Activated B cell treated with CpG ODN at 0.5 μM for 24 hours (primary cell): ENCODE results near the gene HLA-DMB. TPM values are rescaled to one million over a fixed set of nuclear protein-coding genes. Genes with fewer than 3 reads are reported as not detected.

Source experiments
- ATAC-seq: fragments of 200-7000 bp; cut with Tn5 transposase; one replicate; pipeline ENCODE4 v1.10.0; 2021; ENCODE audit warnings: low read depth, mild to moderate bottlenecking, moderate library complexity
- CTCF ChIA-PET: fragments of 350-600 bp; sonication (Branson Sonifier 250); formaldehyde crosslinking; loops from one replicate; lab custom pipeline; 2021; ENCODE audit warnings: antibody characterized with exemption; lab: Charles Lee
- POLR2A ChIA-PET: fragments of 350-600 bp; sonication (Branson Sonifier 250); formaldehyde crosslinking; loops from one replicate; lab custom pipeline; 2021; ENCODE audit warnings: antibody characterized with exemption; lab: Charles Lee
- DNase-seq: peaks from one replicate; pipeline ENCODE4 v3.0.0; 2022
- H3K27ac Mint-ChIP-seq: one replicate; pipeline ENCODE4 v1.8.0; 2020; ENCODE audit warnings: mixed read lengths
- H3K27me3 Mint-ChIP-seq: one replicate; pipeline ENCODE4 v1.8.0; 2021; ENCODE audit warnings: mixed read lengths
- H3K36me3 Mint-ChIP-seq: one replicate; pipeline ENCODE4 v1.8.0; 2021; ENCODE audit warnings: low read depth, mixed read lengths
- H3K4me1 Mint-ChIP-seq: one replicate; pipeline ENCODE4 v1.8.0; 2021; ENCODE audit warnings: mixed read lengths
- H3K4me3 Mint-ChIP-seq: one replicate; pipeline ENCODE4 v1.8.0; 2020; ENCODE audit warnings: mild to moderate bottlenecking, mixed read lengths
- H3K9me3 Mint-ChIP-seq: one replicate; pipeline ENCODE4 v1.8.0; 2020; ENCODE audit warnings: mixed read lengths
- intact Hi-C: fragments of 100-400 bp; cut with micrococcal nuclease; formaldehyde crosslinking; loops from one replicate; pipeline ENCODE4 v1.15.1; 2024
- total RNA-seq: library from RNA; stranded (reverse); gene quantifications from 2 replicates; pipeline ENCODE4 v1.2.3, GENCODE V29; 2022
- TF ChIP-seq, protein P1 (sequence below): fragments of 200-600 bp; IDR thresholded peaks from one replicate; pipeline ENCODE4 v1.8.0; 2022; ENCODE audit warnings: antibody characterized with exemption, mild to moderate bottlenecking

Gene HLA-DMB
- total RNA-seq, 1 donor from 2014 or later = 365 TPM

DNA sequence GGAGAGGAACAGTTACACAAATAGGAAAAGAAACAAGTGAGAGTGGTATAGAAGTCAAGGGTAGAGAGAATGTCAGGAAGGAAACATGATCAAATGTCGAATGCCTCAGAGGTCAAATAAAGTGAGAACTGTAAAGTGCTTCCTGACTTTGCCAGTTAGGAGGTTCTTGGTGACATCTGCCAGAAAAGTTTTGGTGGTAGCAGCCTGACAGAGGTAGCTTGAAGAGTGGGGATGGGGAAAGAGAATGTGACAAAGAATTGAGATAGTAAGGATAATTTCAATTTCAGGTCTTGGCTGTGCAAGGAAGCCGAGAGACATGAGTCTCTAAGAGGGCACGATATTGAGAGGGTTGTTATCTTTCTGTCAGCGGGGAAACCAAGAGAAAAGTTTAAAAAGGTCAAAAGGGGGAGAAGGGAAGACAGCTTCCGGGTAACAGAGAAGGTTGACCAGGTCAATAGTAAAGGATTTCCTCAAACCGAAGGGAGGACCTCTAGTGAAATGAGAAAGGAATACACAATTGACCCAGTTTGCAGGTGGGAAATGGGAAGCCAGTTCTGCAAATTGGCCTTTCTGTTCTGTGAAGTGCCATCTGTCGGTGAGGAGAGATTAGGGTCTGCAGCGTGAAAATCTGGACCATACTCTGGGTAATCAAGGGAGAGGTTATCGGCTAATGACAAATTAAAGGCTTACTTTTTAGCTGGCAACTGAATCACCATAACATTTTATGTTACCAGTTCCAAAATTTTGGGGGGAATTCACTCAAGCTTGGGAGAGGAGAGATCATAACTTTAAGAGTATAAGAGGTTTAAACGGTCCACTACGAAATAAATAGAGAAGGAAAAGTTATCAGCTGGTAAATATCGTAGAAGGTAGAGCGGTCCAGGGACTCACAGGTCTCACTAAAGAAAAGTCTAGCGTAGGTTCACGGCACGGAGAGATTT lies 26.6 kb upstream of the HLA-DMB start:
- peaks cover 31% of the 10 kb centered on the region for H3K36me3 Mint-ChIP-seq
- ChIA-PET CTCF (interaction anchor here (0.6 to 11.4 kb wide), 12 partner anchors 9 to 129 kb away, joined by 3 to 151 read pairs (median 10); partner anchors contain the start of genes HLA-DMA, HLA-DMB and TAP2), POLR2A (interaction anchor here (0.6 to 14.0 kb wide), 15 partner anchors 11 to 146 kb away, joined by 3 to 1150 read pairs (median 20); partner anchors contain the start of genes HLA-DMA, HLA-DMB, HLA-DPA1 and PSMB8)
- TF ChIP-seq, protein P1, sequence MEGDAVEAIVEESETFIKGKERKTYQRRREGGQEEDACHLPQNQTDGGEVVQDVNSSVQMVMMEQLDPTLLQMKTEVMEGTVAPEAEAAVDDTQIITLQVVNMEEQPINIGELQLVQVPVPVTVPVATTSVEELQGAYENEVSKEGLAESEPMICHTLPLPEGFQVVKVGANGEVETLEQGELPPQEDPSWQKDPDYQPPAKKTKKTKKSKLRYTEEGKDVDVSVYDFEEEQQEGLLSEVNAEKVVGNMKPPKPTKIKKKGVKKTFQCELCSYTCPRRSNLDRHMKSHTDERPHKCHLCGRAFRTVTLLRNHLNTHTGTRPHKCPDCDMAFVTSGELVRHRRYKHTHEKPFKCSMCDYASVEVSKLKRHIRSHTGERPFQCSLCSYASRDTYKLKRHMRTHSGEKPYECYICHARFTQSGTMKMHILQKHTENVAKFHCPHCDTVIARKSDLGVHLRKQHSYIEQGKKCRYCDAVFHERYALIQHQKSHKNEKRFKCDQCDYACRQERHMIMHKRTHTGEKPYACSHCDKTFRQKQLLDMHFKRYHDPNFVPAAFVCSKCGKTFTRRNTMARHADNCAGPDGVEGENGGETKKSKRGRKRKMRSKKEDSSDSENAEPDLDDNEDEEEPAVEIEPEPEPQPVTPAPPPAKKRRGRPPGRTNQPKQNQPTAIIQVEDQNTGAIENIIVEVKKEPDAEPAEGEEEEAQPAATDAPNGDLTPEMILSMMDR = no peak
- intact Hi-C loops = loop anchor here (1.0 kb wide), 4 partner anchors 14 to 82 kb away; partner anchors contain the start of genes HLA-DMA and HLA-DMB
- ATAC-seq (no peak), DNase-seq (no peak)
- peak overlapping the region; percentile 91 for H3K4me3 Mint-ChIP-seq
- no peaks in the 10 kb centered on the region for H3K9me3 Mint-ChIP-seq
- H3K27me3 Mint-ChIP-seq = no peaks in the 10 kb centered on the region
- H3K27ac Mint-ChIP-seq = peak overlapping the region; percentile 99
- peaks cover 38% of the 10 kb centered on the region for H3K4me1 Mint-ChIP-seq

DNA sequence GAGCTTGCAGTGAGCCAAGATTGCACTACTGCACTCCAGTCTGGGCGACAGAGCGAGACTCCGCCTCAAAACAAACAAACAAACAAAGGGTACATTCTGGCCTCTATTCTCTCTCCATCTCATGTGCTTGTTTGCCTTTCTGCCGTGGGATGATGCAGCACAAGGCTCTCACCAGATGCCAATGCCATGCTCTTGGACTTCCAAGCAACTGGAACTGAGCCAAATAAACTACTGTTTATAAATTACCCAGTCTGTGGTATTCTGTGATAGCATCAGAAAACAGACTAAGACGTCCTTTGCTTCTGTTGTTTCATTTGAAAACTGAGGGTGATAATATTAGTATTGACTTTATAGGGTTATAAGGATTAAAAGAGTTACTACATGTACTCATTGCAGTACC lies 23.9 kb upstream of the HLA-DMB start:
- no peak overlapping the region for H3K4me3 Mint-ChIP-seq
- no peaks in the 10 kb centered on the region for H3K27me3 Mint-ChIP-seq
- peaks cover 8% of the 10 kb centered on the region for H3K36me3 Mint-ChIP-seq
- DNase-seq (no peak), ATAC-seq (no peak)
- intact Hi-C loops = no loop called here
- H3K27ac Mint-ChIP-seq = no peak overlapping the region
- ChIA-PET POLR2A (interaction anchor here (2.2 to 15.6 kb wide), 5 partner anchors 7 to 70 kb away, joined by 6 to 1150 read pairs (median 240); partner anchors contain the start of genes BRD2, HLA-DMA and HLA-DMB), CTCF (interaction anchor here (1.1 to 11.4 kb wide), 5 partner anchors 10 to 96 kb away, joined by 3 to 151 read pairs (median 40); partner anchors contain the start of genes HLA-DMA and HLA-DMB)
- H3K4me1 Mint-ChIP-seq = peaks cover 50% of the 10 kb centered on the region
- H3K9me3 Mint-ChIP-seq = no peaks in the 10 kb centered on the region
- TF ChIP-seq, protein P1 = no peak

DNA sequence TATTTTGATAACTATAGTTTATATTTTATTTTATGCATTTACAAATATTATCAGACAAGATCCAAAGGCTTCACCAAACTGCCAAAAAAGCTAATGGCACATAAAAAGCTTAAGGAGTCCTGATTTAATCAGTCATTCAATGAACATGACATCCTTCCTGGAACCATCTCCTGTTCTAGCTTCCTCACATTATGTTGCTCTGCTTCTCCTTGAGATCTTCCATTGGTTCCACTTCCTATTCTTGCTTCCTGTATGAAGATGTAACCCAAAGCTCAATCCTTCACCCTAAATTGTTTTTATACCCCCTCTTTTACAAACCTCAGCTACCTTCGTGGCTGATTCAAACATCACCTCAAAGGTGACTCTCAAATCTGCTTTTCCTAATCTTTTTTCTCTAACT lies 23.0 kb upstream of the HLA-DMB start:
- TF ChIP-seq, protein P1 = no peak
- Mint-ChIP-seq H3K27me3 (no peaks in the 10 kb centered on the region), H3K27ac (peak overlapping the region; percentile 57), H3K4me1 (peaks cover 50% of the 10 kb centered on the region), H3K36me3 (peaks cover 4% of the 10 kb centered on the region), H3K9me3 (no peaks in the 10 kb centered on the region), H3K4me3 (no peak overlapping the region)
- ChIA-PET CTCF (interaction anchor here (0.7 to 3.2 kb wide), 4 partner anchors 10 to 125 kb away, joined by 3 to 40 read pairs (median 8); partner anchors contain the start of genes HLA-DMA and TAP2), POLR2A (interaction anchor here (0.6 to 15.6 kb wide), 7 partner anchors 8 to 360 kb away, joined by 3 to 1101 read pairs (median 6); partner anchors contain the start of genes BRD2 and HLA-DMA)
- DNase-seq (no peak), ATAC-seq (no peak)
- intact Hi-C loops = no loop called here

DNA sequence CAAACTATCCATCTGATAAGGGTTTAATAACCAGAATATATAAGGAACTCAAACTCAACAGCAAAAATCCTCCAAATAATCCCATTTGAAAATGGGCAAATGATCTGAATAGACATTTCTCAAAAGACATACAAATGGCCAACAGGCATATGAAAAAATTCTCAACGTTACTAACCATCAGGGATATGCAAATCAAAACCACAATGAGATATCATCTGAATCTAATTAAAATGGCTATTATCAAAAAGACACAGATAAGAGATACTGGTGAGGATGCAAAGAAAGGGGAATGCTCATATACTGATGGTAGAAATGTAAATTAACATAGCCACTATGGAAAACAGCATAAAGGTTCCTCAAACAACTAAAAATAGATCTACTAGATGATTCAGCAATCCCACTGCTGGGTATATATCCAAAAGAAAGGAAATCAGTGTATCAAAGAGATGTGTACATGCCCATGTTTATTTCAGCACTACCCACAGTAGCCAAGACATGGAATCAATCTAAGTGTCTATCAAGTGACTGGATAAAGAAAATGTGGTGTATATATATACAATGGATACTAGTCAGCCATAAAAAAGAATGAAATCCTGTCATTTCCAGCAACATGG lies 21.5 kb upstream of the HLA-DMB start:
- POLR2A ChIA-PET = interaction anchor here (0.6 to 15.6 kb wide), 9 partner anchors 9 to 68 kb away, joined by 3 to 1101 read pairs (median 6); partner anchors contain the start of genes BRD2 and HLA-DMA
- no peak overlapping the region for H3K4me3 Mint-ChIP-seq
- H3K27ac Mint-ChIP-seq = peak overlapping the region; percentile 16
- peaks cover 45% of the 10 kb centered on the region for H3K4me1 Mint-ChIP-seq
- TF ChIP-seq, protein P1 = no peak
- no peaks in the 10 kb centered on the region for H3K9me3 Mint-ChIP-seq
- intact Hi-C loops = loop anchor here (1.0 kb wide), 1 partner anchor 9 kb away; the partner anchor contains the start of gene HLA-DMA
- H3K36me3 Mint-ChIP-seq = no peaks in the 10 kb centered on the region
- no peaks in the 10 kb centered on the region for H3K27me3 Mint-ChIP-seq
- CTCF ChIA-PET = interaction anchor here (1.4 to 3.2 kb wide), 4 partner anchors 8 to 124 kb away, joined by 3 to 40 read pairs (median 9); partner anchors contain the start of genes HLA-DMA and TAP2
- no peak for ATAC-seq
- DNase-seq = no peak
